ENCODE measurements around the gene LSG1.
"Not testable (repeated sequence)": the region's sequence is repeated elsewhere in the genome, so short reads cannot be mapped to it uniquely, and the experiment has no call there.

The LSG1 gene

DNA sequence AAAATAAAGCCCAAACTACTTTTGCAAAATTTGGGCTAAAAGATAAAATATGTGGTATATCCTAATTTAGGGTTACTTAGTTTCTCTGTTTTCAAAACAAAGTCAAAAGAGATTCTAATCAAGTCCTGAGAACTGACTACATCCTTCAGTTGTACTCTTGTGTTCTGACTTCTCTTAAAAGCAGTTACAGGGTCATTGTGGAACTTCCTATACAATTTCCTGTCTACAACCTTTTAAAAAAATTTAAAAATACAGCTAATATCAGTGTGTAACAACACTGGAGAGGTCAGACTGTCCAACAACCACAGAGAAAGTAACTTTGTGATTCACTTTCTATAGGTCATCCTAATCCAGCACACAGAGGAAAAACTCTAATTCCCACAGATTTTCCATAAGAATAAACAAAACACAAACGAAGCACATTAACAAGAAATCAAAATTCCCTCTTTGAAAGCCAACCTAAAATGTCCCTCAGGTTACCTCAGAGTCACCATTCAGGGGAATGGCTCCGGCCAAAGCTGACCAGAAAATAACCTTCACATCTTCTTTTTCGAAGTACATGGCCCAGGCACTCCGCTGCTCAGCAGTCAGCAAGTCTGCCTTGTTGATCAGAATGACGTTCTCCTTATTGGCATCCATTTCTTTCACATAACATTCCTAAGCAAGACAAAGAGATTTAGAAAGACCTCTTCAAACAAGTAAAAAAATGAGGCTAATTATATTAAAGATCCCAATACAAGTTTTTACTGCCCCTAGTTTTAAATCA, 13.3 kb downstream of the LSG1 start:
- no peak for DNase-seq (ENCODE audit: low read depth in 2 of 2, low spot score in 1 of 2)

DNA sequence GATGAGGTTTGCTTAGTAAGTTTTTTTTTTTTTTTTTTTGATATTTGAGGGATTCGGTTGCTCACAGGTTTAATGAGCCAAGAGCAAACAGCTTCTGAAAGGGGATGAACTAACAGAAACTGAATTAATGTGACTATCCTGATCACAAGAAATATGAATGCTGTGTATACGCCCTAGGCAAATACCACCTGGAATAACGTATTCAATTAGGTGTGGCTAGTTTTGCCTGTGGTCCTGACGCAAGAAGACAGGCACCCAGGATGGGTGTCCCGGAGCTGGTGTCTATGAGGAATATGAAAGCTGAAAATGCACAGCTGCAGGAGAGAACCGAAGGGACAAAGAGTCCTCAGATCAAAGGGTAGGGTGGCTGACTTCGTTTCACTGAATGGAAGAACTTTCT, 14.6 kb downstream of the LSG1 start:
- DNase-seq (ENCODE audit: low read depth in 2 of 2, low spot score in 1 of 2), result no peak

DNA sequence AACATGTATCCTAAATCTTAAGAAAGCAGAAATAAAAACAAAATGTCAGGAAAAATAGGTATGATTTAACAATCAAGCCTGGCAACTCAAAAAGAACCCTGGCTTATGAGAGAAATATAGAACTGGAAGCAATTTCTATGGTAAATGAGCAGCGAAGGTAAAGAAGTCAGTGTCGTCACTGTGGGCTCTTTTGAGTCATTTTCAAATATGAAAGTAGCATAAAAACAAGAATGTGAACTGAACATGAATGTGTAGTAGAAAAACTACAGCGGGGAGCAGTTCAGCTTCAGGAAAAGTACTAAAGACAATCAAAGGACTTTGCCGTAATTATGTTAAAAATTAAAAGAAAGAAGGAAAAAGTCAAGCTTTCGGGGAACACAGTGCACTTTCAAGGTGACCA, 17.5 kb downstream of the LSG1 start:
- no peak for DNase-seq (ENCODE audit: low read depth in 2 of 2, low spot score in 1 of 2)

DNA sequence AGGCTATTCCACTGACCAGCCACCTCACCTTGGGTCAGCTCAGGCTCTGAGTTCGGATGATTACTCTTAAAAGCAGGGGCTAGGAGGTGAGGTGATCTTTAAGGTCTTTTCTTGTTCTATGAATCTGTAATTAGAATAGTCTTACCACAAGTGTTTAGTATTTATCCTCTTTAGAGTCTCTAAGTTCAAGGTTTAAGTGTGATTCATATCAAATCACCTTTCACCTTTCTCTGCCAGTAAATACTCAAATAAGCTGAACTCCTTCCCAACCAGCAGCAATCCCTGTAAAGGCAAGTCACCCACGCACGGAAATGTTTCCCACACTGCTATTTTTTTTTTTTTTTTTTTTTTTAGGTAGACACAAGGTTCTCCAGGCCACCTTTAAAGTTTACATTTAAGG, 24.2 kb downstream of the LSG1 start:
- DNase-seq (ENCODE audit: low read depth in 2 of 2, low spot score in 1 of 2), result no peak

DNA sequence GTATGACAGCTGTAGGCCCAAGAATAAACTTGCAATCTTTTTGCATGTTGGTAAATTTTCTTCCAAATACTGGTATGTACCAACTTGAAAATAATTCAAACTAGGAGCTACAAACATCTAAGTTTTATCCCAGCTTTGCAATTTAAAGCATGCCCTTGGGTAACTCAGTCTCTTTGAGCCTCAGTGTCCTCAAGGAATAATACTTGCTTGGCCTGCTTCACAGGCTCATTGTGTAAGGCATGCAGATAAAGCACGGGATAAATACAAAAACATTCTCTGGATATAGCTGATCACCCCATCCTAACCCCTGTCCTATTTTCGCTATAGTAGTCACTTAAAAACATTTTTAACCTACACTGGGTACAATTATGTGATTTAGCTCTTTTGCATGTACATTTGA, 29.2 kb downstream of the LSG1 start:
- no peak for DNase-seq (ENCODE audit: low read depth in 2 of 2, low spot score in 1 of 2)

DNA sequence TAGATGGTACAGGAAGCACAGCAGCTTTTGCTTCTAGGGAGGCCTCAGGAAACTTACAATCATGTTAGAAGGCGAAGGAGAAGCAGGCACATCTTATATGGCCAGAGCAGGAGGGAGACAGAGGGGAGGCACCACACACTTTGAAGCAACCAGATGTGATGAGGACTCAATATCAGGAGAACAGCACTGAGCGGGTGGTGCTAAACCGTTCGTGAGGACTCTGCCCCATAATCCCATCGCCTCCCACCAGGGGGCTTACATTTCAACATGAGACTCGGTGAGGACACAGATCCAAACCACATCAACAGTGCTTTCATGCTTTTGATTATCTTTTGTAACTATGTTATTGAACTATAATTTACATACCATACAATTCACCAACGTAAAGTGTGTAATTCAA, 31.2 kb downstream of the LSG1 start:
- DNase-seq (ENCODE audit: low read depth in 2 of 2, low spot score in 1 of 2), result peak in 1 of 2 donors; percentile 6

DNA sequence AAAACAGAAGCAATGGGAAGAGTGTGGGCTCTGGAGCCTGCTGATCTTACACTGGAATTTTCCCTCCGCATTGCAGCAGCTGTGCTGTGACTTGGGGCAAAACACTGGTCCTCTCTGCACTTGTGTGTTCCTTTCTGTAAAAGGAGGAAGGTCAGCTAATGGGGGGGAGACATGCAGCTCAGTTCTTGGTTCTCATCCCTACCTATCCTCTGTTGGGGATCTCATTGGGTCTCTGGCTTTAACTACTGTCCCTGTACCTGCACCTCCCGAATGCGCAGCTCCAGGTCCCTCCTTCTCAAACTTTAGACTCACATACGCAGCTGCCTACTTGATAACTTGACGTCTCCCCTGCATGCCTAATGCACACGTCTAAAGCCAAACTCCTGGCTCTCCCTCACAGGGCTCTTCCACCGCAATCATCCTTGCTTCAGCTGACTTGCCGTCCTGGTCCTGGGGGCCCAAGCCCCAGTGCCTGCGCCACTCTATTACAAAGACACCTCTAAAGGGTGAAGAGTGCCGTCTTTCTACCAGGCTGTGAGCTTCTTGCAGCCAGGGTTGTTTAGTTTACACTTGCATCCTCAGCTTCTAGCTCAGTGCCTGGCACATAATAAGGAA, 32.9 kb downstream of the LSG1 start:
- DNase-seq (ENCODE audit: low read depth in 2 of 2, low spot score in 1 of 2), result no peak

DNA sequence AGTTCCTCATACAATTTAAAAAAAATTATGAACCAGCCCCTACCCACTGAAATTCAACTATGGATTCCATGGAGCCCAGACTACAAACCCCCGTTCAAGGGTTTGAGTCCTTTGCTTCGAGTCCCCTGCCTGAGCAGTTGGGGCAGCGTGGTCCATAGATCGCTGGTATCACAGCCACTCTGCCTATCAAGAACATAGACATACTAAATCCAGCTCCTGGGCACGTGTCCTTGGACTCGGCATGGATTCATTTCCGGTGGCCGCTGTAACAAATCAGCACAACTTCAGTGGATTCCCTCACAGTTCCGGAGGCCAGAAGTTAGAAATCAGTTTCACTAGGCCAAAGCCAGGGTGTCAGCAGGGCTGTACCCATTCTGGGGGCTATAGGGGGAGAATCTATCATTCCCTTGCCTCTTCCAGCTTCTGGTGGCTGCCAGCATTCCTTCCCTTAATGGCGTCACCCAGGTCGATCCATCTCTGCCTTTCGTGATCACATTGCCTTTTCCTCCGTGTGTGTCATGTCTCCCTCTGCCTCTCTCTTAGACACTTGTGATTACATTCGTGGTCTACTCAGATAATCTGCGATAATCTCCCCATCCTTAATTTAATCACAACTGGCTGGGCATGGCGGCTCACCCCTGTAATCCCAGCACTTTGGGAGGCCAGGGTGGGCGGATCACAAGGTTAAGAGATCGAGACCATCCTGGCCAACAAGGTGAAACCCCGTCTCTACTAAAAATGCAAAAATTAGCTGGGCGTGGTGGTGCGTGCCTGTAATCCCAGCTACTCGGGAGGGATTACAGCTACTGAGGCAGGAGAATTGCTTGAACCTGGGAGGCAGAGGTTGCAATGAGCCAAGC, 34.2 kb downstream of the LSG1 start:
- no peak for DNase-seq (ENCODE audit: low read depth in 2 of 2, low spot score in 1 of 2)

DNA sequence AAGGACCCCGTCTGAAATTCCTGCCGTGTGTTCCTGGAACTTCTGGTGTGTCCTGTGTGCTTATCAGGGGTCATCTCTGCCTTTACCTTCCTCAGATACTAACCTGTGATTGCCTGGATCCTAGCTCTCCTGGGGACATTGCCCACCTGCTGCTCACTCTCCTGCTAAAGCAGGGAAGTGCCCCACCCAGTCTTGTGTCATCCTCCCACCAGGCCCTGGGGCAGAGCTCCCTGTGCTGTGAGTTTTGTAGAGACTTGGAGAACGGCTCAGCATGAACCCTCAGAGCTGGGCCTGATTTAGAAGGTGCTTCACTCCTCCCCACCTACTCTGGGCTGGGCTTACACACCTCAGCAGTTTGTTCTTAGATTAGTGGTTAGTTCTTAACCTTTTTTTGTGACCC, 34.9 kb downstream of the LSG1 start:
- no peak for DNase-seq (ENCODE audit: low read depth in 2 of 2, low spot score in 1 of 2)

DNA sequence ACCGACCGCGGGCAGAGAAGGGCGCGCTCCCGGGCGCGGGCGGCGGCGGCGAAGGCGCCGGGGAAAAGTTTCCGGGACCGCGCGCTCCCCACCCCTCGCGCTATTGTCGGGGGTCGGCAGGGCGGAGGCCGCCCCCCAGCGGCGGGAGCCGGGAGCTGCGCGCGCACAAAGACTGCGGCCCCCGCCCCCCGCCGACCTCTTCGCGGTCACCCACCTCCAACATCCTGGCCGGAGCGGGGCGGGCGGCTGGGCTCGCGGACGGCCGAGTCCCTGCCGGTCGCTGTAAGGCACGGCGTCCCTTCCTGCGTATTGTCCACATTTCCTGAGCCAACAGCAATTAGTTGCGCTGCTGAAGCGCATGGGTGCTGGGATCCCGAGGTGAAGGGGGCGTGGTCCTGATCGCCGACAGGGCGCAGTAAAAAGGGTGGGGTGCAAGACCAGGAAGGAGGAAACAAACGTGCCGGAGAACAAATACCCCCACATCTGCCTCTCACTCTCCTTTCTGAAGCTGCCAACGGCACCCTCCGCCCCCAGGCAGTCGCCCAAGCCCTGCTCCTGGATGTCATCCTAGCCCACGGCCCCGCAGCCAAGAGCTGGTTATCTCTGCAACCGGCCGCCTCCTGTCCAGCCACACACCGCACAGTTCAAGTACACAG, 38.5 kb downstream of the LSG1 start, which contains the start of gene TMEM44:
Gene TMEM44, minus strand, starts transcription at position 71 of the 656 bp plus-strand sequence. CDS start 204 bp downstream, outside the sequence.
- peak; percentile 11 to 16 for DNase-seq (ENCODE audit: low read depth in 2 of 2, low spot score in 1 of 2)

DNA sequence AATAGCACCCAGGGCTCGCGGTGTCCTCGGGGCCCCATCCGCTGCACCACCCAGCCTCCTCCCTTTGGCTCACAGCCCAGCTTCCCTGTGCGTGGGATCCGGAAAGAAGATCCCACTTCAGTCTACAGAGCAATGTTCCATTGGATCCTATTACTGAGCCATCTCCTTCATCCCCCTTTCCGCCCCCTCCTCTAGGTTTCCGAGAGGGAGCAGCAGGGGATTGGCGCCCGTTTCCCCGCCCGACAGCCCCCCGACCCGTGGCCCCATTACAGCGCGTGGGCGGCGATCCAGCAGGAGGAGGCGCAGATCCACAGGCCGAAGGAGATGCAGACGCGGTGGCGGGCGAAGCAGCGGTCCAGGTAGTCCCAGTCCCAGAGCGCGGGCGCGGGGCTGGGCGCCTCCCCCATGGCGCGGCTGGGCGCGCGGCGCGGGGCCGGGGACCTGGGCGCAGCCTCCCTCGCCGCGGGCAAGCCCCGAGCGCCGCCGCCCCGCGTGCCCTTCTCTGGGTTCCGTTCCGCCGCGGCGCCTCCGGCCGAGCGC, 39.1 kb downstream of the LSG1 start:
- DNase-seq (ENCODE audit: low read depth in 2 of 2, low spot score in 1 of 2), result no peak

DNA sequence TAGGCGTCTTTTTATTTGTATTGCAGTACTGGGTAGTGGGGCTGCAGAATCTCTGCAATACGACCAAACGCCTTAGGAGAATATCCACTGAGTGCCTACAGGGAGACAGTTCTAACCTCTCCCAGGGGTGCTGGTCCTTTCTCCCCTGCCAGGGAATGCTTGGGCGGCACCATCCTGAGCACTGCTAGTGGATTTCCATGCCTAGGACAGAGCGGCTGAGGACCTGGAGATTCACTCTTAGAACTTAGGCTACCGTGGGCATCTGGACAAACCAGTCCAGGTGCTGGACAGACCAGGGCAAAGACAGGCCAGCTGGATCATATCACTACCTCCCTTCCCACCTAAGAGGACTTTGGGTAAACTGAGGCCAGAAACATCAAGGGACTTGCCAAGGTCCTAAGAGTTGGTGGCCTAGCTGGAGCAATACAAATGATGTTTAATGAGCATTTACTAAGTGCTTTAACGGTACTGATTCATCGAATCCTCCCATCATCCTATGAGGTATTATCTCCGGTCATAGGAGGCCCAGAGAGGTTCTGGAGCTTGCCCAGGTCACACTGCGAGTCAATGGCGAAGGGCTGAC, 39.7 kb downstream of the LSG1 start:
- no peak for DNase-seq (ENCODE audit: low read depth in 2 of 2, low spot score in 1 of 2)

DNA sequence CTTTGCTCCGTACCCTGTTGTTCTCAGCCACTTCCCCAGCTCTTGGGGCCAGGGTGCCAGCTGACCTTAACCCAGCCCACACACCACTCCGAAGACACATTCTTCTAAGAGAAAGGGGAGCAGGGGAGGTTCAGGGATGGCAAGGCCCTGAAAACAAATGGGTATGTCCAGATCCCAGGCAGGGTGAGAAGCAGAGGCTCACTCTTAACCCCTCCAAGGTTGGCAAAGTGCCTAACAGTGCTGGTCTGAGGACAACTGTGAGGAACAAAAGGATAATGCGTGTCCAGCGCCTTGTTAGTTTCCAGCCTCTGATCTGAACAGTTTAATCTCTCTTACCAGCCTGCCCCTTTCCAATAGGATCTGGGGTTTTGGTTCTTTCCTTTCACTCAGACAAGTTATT, 40.3 kb downstream of the LSG1 start:
- DNase-seq (ENCODE audit: low read depth in 2 of 2, low spot score in 1 of 2), result no peak

DNA sequence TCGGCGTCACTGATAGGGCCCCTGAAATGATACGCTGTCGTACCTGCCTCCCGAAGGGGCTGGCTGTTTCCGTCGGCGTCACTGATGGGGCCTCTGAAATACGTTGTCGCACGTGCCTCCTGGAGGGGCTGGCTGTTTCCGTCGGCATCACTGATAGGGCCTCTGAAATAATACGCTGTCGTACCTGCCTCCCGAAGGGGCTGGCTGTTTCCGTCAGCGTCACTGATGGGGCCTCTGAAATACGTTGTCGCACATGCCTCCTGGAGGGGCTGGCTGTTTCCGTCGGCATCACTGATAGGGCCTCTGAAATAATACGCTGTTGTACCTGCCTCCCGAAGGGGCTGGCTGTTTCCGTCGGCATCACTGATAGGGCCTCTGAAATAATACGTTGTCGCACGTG, 41.3 kb downstream of the LSG1 start:
- DNase-seq (ENCODE audit: low read depth in 2 of 2, low spot score in 1 of 2), result not testable (repeated sequence)

DNA sequence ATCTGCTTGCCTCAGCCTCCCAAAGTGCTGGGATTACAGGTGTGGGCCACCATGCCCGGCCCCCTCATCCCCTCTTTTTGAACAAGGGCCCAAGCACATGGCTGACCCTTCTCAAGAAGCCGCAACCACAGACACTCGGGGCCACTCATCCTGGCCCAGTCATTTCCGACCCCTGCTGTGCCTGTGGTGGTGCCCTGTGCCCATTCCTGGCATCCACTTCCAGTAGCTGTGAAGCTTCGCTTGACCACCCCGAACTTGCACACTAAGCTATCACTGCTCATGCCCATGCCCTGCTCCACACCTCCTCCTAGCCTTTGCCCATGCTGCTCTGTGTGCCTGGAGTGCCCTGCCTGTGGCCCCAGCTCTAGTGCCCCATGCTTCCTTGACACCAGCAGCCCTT, 47.0 kb downstream of the LSG1 start:
- DNase-seq (ENCODE audit: low read depth in 2 of 2, low spot score in 1 of 2), result no peak

DNA sequence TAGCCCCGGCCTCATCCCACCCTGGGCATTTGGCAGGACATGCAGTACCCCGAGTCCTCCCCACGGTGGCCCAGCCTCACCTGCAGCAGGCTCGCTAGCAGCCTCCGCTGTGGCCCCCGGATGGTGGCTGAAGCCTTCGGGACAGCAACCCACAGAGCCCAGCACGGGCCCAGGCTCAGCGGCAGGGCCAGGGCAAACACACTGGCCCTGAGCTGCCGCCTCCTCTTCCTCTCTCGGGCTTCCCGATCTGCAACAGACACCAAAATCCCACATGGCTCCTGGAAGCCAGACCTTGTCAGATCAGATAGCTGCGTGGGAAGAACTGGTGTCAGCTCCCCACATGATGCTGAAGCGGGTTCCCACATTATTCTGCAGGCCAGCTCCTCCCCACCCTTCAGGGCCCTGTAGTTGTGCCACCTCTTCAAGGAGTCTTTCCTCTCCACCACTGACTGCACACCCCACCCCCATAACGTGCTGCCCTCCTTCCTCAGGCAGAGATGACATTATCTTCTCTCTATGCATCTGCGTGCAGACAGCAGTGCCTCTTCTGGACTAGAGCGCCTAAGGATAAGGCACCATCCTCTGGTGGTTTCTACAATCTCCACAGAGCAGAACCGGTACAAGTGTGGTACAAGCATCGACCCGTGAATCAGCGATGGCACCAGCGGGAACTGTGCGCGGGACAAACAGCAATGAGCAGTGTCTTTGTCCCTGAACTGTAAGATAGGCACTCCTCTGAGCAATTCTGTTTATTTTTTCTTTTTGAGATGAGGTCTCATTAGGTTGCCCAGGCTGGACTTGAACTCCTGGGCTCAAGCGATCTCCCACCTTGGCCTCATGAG, 48.3 kb downstream of the LSG1 start:
- no peak for DNase-seq (ENCODE audit: low read depth in 2 of 2, low spot score in 1 of 2)

DNA sequence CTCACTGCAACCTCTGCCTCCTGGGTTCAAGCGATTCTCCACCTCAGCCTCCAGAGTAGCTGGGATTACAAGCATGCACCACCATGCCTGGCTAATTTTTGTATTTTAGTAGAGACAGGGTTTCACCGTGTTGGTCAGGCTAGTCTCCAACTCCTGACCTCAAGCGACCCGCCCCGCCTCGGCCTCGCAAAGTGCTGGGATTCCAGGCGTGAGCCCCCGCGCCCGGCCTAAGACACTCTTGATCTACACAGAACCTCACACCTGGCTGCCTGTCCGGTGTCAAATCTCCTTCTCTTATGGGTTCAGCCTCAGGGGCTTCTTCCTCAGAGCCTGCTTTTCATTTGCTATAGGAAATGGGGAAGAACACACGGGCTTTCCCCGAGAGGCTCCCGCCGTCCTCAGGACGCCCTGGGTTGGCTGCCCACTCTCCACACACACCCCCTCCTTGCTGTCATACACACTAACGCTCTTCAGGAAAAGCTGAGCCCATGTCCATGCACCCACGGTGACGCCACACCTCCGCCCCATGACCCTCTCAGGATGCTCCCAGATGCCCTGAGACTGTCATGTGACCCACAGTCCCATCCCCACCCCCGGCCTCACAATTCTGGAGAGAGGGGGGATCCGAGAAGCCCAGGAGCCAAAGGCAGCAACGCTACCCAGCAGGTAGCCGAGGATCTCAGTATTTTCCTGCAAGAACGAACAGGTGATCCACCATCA, 49.2 kb downstream of the LSG1 start:
- DNase-seq (ENCODE audit: low read depth in 2 of 2, low spot score in 1 of 2), result no peak

DNA sequence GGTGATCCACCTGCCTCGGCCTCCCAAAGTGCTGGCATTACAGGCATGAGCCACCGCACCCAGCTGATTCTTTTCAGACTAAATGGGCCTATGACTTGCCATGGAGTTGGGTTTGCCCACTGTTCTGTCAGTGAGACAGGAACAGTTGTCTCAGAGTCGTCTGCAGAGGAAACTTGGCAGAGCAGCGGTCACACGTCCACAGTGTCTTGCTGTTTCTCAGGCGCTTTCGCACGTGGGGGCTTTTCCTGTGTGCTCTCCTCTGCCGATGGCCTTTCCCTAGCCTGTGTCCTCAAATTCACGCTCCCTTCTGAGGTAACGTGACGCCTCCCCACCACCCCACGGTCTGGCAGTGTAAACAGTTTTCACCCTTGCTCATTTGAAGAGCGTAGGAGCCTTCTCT, 50.0 kb downstream of the LSG1 start:
- DNase-seq (ENCODE audit: low read depth in 2 of 2, low spot score in 1 of 2), result no peak

DNA sequence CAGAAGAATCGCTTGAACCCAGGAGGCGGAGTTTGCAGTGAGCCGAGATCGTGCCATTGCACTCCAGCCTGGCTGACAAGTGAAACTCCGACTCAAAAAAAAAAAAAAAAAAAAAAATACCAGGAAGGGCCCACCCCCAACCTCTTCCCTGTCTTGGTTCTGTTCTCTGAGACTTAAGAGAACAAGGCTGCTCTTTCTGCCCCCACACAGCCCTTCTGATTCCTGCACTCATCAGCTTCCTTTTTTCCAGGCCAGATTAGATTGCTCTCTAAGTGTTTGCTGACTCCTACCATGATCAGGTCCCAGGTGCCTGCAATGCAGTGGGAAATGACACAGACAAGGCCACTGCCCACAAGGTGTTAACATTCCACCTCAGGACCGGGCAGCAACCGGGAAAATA, 51.8 kb downstream of the LSG1 start:
- DNase-seq (ENCODE audit: low read depth in 2 of 2, low spot score in 1 of 2), result no peak
